CD14-positive monocyte (primary cell): ENCODE measurements around the gene SEC16B. TPM values are rescaled to one million over a fixed set of nuclear protein-coding genes. Genes with fewer than 3 reads are reported as not detected.
A peak's percentile ranks its signal among the peaks of the same experiment; 100 is the strongest.

Source experiments
- DNase-seq, 3 donors: peaks; one replicate each; pipeline ENCODE4 v3.0.0-alpha.2; 2011 to 2022
- H2AFZ ChIP-seq: 2 replicates; pipeline ENCODE4 v1.6.0; 2012; ENCODE audit warnings: mild to moderate bottlenecking, low read depth, low read length, inconsistent platforms; ENCODE audit not compliant: insufficient read depth, poor library complexity, severe bottlenecking
- H3K27ac ChIP-seq, 2 donors: 1 replicate in 1 of 2; 2 replicates in 1 of 2; pipeline ENCODE4 v1.5.1; 2012 to 2013; ENCODE audit warnings: low read length in 2 of 2, control low read depth in 1 of 2, inconsistent platforms in 1 of 2, low read depth in 1 of 2, mild to moderate bottlenecking in 1 of 2
- H3K27me3 ChIP-seq, 2 donors: one replicate each; pipeline versions ENCODE4 v1.6.0 to v1.6.1; 2011 to 2013; ENCODE audit warnings: low read length in 2 of 2; ENCODE audit not compliant: control insufficient read depth in 2 of 2, insufficient read depth in 2 of 2
- H3K36me3 ChIP-seq, 2 donors: replicated peaks in 1 of 2; 1 replicate in 1 of 2; 2 replicates in 1 of 2; pipeline versions ENCODE4 v1.5.1 to v1.6.1; 2012 to 2013; ENCODE audit warnings: low read length in 2 of 2, control low read depth in 1 of 2, inconsistent platforms in 1 of 2, mild to moderate bottlenecking in 1 of 2; ENCODE audit not compliant: insufficient read depth in 2 of 2, control insufficient read depth in 1 of 2
- H3K4me1 ChIP-seq, 2 donors: 1 replicate in 1 of 2; 2 replicates in 1 of 2; pipeline versions ENCODE4 v1.5.1 to v1.6.1; 2012 to 2013; ENCODE audit warnings: low read length in 2 of 2, control low read depth in 1 of 2, inconsistent platforms in 1 of 2, mild to moderate bottlenecking in 1 of 2, moderate library complexity in 1 of 2; ENCODE audit not compliant: insufficient read depth in 2 of 2, control insufficient read depth in 1 of 2
- H3K4me2 ChIP-seq: replicated peaks from 2 replicates; pipeline ENCODE3; 2012; ENCODE audit warnings: low read length, moderate library complexity, mild to moderate bottlenecking; ENCODE audit not compliant: poor library complexity, severe bottlenecking; ENCODE audit errors: extremely low read depth
- H3K4me3 ChIP-seq, 3 experiments: fragments of 200-600 bp in 1 of 3; sonication (generic) in 1 of 3; replicated peaks in 1 of 3; 1 replicate in 2 of 3; 2 replicates in 1 of 3; pipeline ENCODE4 v1.5.1; 2011 to 2013; ENCODE audit warnings: low read length in 3 of 3, mild to moderate bottlenecking in 3 of 3, control low read depth in 2 of 3, low read depth in 2 of 3, inconsistent platforms in 1 of 3, moderate library complexity in 1 of 3
- H3K79me2 ChIP-seq: 2 replicates; pipeline ENCODE4 v1.6.0; 2012; ENCODE audit warnings: mild to moderate bottlenecking, control low read depth, inconsistent platforms, low read length, moderate library complexity; ENCODE audit not compliant: insufficient read depth
- H3K9ac ChIP-seq: 2 replicates; pipeline ENCODE4 v1.6.0; 2017; ENCODE audit warnings: low read length, mild to moderate bottlenecking; ENCODE audit not compliant: insufficient read depth, poor library complexity, severe bottlenecking
- H3K9me3 ChIP-seq, 2 donors: replicated peaks in 1 of 2; 1 replicate in 1 of 2; 2 replicates in 1 of 2; pipeline versions ENCODE4 v1.5.1 to v1.6.1; 2012 to 2013; ENCODE audit warnings: low read length in 2 of 2, control low read depth in 1 of 2; ENCODE audit not compliant: control insufficient read depth in 1 of 2, insufficient read depth in 1 of 2
- H4K20me1 ChIP-seq: 2 replicates; pipeline ENCODE4 v1.6.0; 2012; ENCODE audit warnings: mild to moderate bottlenecking, low read length, control low read depth, moderate library complexity; ENCODE audit not compliant: insufficient read depth
- H3K27ac Mint-ChIP-seq, 7 donors: one replicate each; pipeline ENCODE4 v1.8.0; 2020; ENCODE audit warnings: mild to moderate bottlenecking in 7 of 7, mixed read lengths in 7 of 7, moderate library complexity in 6 of 7, inconsistent platforms in 2 of 7
- H3K27me3 Mint-ChIP-seq, 3 donors: one replicate each; pipeline ENCODE4 v1.8.0; 2021 to 2022; ENCODE audit warnings: low read depth in 3 of 3, mild to moderate bottlenecking in 3 of 3, mixed read lengths in 3 of 3, moderate library complexity in 3 of 3, inconsistent platforms in 1 of 3
- H3K36me3 Mint-ChIP-seq, 2 donors: one replicate each; pipeline ENCODE4 v1.8.0; 2020; ENCODE audit warnings: mixed read lengths in 2 of 2, inconsistent platforms in 1 of 2, mild to moderate bottlenecking in 1 of 2
- H3K4me1 Mint-ChIP-seq: one replicate; pipeline ENCODE4 v1.8.0; 2020; ENCODE audit warnings: mild to moderate bottlenecking, mixed read lengths
- H3K4me3 Mint-ChIP-seq, 2 donors: one replicate each; pipeline ENCODE4 v1.8.0; 2020; ENCODE audit warnings: mild to moderate bottlenecking in 2 of 2, mixed read lengths in 2 of 2, moderate library complexity in 1 of 2
- H3K9me3 Mint-ChIP-seq, 7 donors: one replicate each; pipeline ENCODE4 v1.8.0; 2020 to 2022; ENCODE audit warnings: mixed read lengths in 7 of 7, mild to moderate bottlenecking in 6 of 7, moderate library complexity in 6 of 7, inconsistent platforms in 2 of 7
- WGBS: methylation state at CpG from one replicate; pipeline ENCODE4 v1.1.5; 2013; ENCODE audit warnings: missing lambda C conversion rate; ENCODE audit not compliant: insufficient coverage; 5-methylcytosine and 5-hydroxymethylcytosine counted together
- intact Hi-C, 2 donors: fragments of 100-400 bp; cut with micrococcal nuclease; formaldehyde crosslinking; loops; one replicate each; pipeline versions ENCODE4 v1.15.0 to v1.15.1; 2023
- polyA plus RNA-seq, 3 donors: library from polyadenylated mRNA; depleted of rRNA in 1 of 3; unstranded in 2 of 3; stranded (reverse) in 1 of 3; fragments of 300-500 nt in 2 of 3; fragments of >200 nt in 1 of 3; fragmentation: Illumina TruSeq in 2 of 3; gene quantifications; 1 replicate in 2 of 3; 2 replicates in 1 of 3; pipeline ENCODE4 v1.2.3, GENCODE V29; 2012 to 2021
- TF ChIP-seq, protein P1 (sequence below): fragments of 200-600 bp; IDR thresholded peaks from one replicate; pipeline ENCODE4 v1.8.0; 2022; ENCODE audit warnings: antibody characterized with exemption, mild to moderate bottlenecking

The SEC16B gene
- polyA plus RNA-seq, 3 donors: 0.10 to 2.0 TPM; not detected in 1

- DNase-seq: peak in 1 of 3 donors; percentile 11
- H3K27me3 Mint-ChIP-seq: peaks cover 0 to 1% (median 0%) of the 10 kb centered on the region in 3 donors
- peaks cover 28% of the 10 kb centered on the region for H3K4me1 Mint-ChIP-seq
- no peak overlapping the region for H3K4me3 Mint-ChIP-seq
- H3K36me3 ChIP-seq: no peaks in the 10 kb centered on the region
- peaks cover 0 to 3% (median 2%) of the 10 kb centered on the region in 7 donors for H3K9me3 Mint-ChIP-seq
- H3K9ac ChIP-seq: no peak overlapping the region
- H2AFZ ChIP-seq: no peak overlapping the region
- no peaks in the 10 kb centered on the region for H4K20me1 ChIP-seq
- no peak overlapping the region for H3K4me3 ChIP-seq
- no peaks in the 10 kb centered on the region for H3K27me3 ChIP-seq
- no peaks in the 10 kb centered on the region for H3K79me2 ChIP-seq
- H3K4me1 ChIP-seq: peaks cover 20% of the 10 kb centered on the region in 2 donors
- no peaks in the 10 kb centered on the region for H3K9me3 ChIP-seq
- intact Hi-C loops: no loop called here
- H3K27ac ChIP-seq: peak overlapping the region; percentile 23 to 42
- peak overlapping the region; percentile 6 to 94 (median 59) for H3K27ac Mint-ChIP-seq
- H3K36me3 Mint-ChIP-seq: no peaks in the 10 kb centered on the region
- TF ChIP-seq, protein P1, sequence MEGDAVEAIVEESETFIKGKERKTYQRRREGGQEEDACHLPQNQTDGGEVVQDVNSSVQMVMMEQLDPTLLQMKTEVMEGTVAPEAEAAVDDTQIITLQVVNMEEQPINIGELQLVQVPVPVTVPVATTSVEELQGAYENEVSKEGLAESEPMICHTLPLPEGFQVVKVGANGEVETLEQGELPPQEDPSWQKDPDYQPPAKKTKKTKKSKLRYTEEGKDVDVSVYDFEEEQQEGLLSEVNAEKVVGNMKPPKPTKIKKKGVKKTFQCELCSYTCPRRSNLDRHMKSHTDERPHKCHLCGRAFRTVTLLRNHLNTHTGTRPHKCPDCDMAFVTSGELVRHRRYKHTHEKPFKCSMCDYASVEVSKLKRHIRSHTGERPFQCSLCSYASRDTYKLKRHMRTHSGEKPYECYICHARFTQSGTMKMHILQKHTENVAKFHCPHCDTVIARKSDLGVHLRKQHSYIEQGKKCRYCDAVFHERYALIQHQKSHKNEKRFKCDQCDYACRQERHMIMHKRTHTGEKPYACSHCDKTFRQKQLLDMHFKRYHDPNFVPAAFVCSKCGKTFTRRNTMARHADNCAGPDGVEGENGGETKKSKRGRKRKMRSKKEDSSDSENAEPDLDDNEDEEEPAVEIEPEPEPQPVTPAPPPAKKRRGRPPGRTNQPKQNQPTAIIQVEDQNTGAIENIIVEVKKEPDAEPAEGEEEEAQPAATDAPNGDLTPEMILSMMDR: no peak
- no peak overlapping the region for H3K4me2 ChIP-seq
Measured at GRCh38 chr1:177950506-177950905, 19.4 kb downstream of the SEC16B start.

DNA sequence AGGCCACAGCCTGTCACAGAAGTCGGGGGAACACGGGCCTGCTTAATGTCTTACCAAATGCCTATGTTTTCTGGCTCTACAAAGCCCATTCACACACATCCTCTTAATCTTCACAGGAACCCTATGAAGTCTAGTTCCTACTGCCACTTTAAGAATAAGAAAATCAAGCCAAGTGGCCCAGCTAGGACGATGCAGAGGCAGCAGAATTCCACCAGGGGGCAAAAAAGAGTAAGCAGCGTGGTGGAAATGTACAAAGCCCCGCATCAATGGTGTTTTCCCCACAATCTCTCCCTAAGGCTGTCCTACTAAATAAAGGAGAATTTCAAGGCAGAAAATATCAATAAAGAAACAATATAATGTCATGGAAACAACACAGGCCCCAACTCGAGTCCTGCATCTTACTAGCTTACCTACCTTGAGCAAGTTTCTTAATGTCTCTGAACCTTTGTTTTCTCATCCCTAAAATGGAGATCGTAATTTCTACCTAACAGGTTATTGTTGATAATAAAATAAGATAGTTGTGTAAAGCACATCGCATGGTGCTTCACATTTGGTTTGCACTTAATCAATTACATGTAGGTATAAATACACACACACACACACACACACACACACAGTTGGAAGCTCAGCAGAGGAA is 21.4 kb downstream of the SEC16B start:
- peak overlapping the region; percentile 8 for H2AFZ ChIP-seq
- H3K27ac ChIP-seq: no peak overlapping the region
- H3K4me2 ChIP-seq: peak overlapping the region; percentile 1
- TF ChIP-seq, protein P1: peak; percentile 89
- H3K4me3 Mint-ChIP-seq: no peak overlapping the region
- H3K9me3 ChIP-seq: no peaks in the 10 kb centered on the region
- H3K36me3 Mint-ChIP-seq: no peaks in the 10 kb centered on the region
- H3K9ac ChIP-seq: no peak overlapping the region
- intact Hi-C loops: no loop called here
- H3K27me3 ChIP-seq: no peaks in the 10 kb centered on the region
- H3K4me1 ChIP-seq: peaks cover 20% of the 10 kb centered on the region in 2 donors
- WGBS: 0% methylated on average over 1 of the region's 8 CpGs
- H3K4me3 ChIP-seq: no peak overlapping the region
- peaks cover 0 to 2% (median 0%) of the 10 kb centered on the region in 7 donors for H3K9me3 Mint-ChIP-seq
- no peaks in the 10 kb centered on the region for H3K79me2 ChIP-seq
- peak; percentile 25 to 40 (median 31) for DNase-seq
- H3K27me3 Mint-ChIP-seq: peaks cover 0 to 1% (median 0%) of the 10 kb centered on the region in 3 donors
- no peaks in the 10 kb centered on the region for H4K20me1 ChIP-seq
- peak overlapping the region in 1 of 7 donors; percentile 51 for H3K27ac Mint-ChIP-seq
- peaks cover 28% of the 10 kb centered on the region for H3K4me1 Mint-ChIP-seq
- no peaks in the 10 kb centered on the region for H3K36me3 ChIP-seq
